ENCODE measurements around the gene EYS. TPM values are rescaled to one million over a fixed set of nuclear protein-coding genes. Genes with fewer than 3 reads are reported as not detected.

The EYS gene
- total RNA-seq, 6 experiments from 2014 or later = 0.54 to 2.3 (median 0.74) TPM; not detected in 1

GRCh38 chr6:63910863-63911551 is 1796.0 kb downstream of the EYS start:
- DNase-seq = no peak

GRCh38 chr6:63904650-63905248 is 1802.3 kb downstream of the EYS start:
- Histone ChIP-seq H3K27me3 (no peaks in the 10 kb centered on the region), H3K27ac (no peak overlapping the region), H3K9me3 (no peaks in the 10 kb centered on the region), H3K4me3 (no peak overlapping the region), H3K4me1 (no peaks in the 10 kb centered on the region), H3K36me3 (no peaks in the 10 kb centered on the region)
- intact Hi-C loops (cut with DNase I) = no loop called here
- ATAC-seq (peak; percentile 44 to 64 (median 54)), DNase-seq (no peak)
- WGBS (ENCODE audit: insufficient coverage, low coverage, low lambda C conversion rate, missing lambda C conversion rate) = 34% methylated on average over 4 of the region's 4 CpGs
- TF ChIP-seq CTCF (IDR thresholded peaks at IDR 0.05) (no peak), POLR2A (IDR thresholded peaks at IDR 0.05) (no peak)

More at GRCh38 chr6:63910863-63911551, 1796.0 kb downstream of the EYS start:
- no peaks in the 10 kb centered on the region for H3K4me1 ChIP-seq
- no peak for ATAC-seq
- WGBS (ENCODE audit: insufficient coverage, low coverage, low lambda C conversion rate, missing lambda C conversion rate) = 68% methylated on average over 2 of the region's 2 CpGs
- TF ChIP-seq CTCF (IDR thresholded peaks at IDR 0.05) (no peak), POLR2A (IDR thresholded peaks at IDR 0.05) (no peak)
- H3K9me3 ChIP-seq = no peaks in the 10 kb centered on the region
- intact Hi-C loops (cut with DNase I) = no loop called here
- H3K27ac ChIP-seq = no peak overlapping the region
- no peak overlapping the region for H3K4me3 ChIP-seq
- H3K36me3 ChIP-seq = no peaks in the 10 kb centered on the region
- no peaks in the 10 kb centered on the region for H3K27me3 ChIP-seq

GRCh38 chr6:63899550-63899949 is 1807.5 kb downstream of the EYS start:
- H3K9me3 ChIP-seq = no peaks in the 10 kb centered on the region
- intact Hi-C loops (cut with DNase I) = no loop called here
- TF ChIP-seq CTCF (IDR thresholded peaks at IDR 0.05) (no peak), POLR2A (IDR thresholded peaks at IDR 0.05) (no peak)
- H3K27ac ChIP-seq = no peak overlapping the region
- no peaks in the 10 kb centered on the region for H3K4me1 ChIP-seq
- H3K27me3 ChIP-seq = no peaks in the 10 kb centered on the region
- H3K36me3 ChIP-seq = no peaks in the 10 kb centered on the region
- no peak overlapping the region for H3K4me3 ChIP-seq
- no peak for DNase-seq
- ATAC-seq = no peak

GRCh38 chr6:63897952-63898351 is 1809.1 kb downstream of the EYS start:
- no peak overlapping the region for H3K27ac ChIP-seq
- no peaks in the 10 kb centered on the region for H3K4me1 ChIP-seq
- TF ChIP-seq CTCF (IDR thresholded peaks at IDR 0.05) = no peak
- no peak for TF ChIP-seq POLR2A (IDR thresholded peaks at IDR 0.05)
- no peaks in the 10 kb centered on the region for H3K36me3 ChIP-seq
- no peaks in the 10 kb centered on the region for H3K9me3 ChIP-seq
- DNase-seq (no peak), ATAC-seq (no peak)
- intact Hi-C loops (cut with DNase I) = no loop called here
- no peaks in the 10 kb centered on the region for H3K27me3 ChIP-seq
- 51% methylated on average over 10 of the region's 10 CpGs for WGBS (ENCODE audit: insufficient coverage, low coverage, low lambda C conversion rate, missing lambda C conversion rate)
- no peak overlapping the region for H3K4me3 ChIP-seq
